HG02852 (cell line): ENCODE measurements around the gene HOMEZ.
A peak's percentile ranks its signal among the peaks of the same experiment; 100 is the strongest.
"Not testable (repeated sequence)": the region's sequence is repeated elsewhere in the genome, so short reads cannot be mapped to it uniquely, and the experiment has no call there.

Experiments
- ATAC-seq: cut with Tn5 transposase; IDR thresholded peaks from one replicate; pipeline ENCODE4 v1.9.1; 2021; ENCODE audit warnings: mild to moderate bottlenecking, moderate library complexity; ENCODE audit not compliant: unreplicated experiment

The HOMEZ gene

GRCh38 chr14:23286020-23286901 is at the start of gene HOMEZ:
TSS of gene HOMEZ (minus strand) at chr14:23286132. CDS start at chr14:23285952, 180 bp downstream.
- peak; percentile 97 for ATAC-seq

- ATAC-seq = no peak
These were observed 49.7 kb upstream of the HOMEZ start for GRCh38 chr14:23335623-23336022.

- no peak for ATAC-seq
These were observed 42.2 kb upstream of the HOMEZ start for GRCh38 chr14:23327947-23328744.

GRCh38 chr14:23326491-23327332 is 40.8 kb upstream of the HOMEZ start:
- no peak for ATAC-seq

- ATAC-seq = not testable (repeated sequence)
These were observed 39.8 kb upstream of the HOMEZ start for GRCh38 chr14:23325746-23326145.

- ATAC-seq = no peak
These were observed 39.1 kb upstream of the HOMEZ start for GRCh38 chr14:23324993-23325392.

GRCh38 chr14:23324455-23324846 is 38.5 kb upstream of the HOMEZ start:
- no peak for ATAC-seq

- ATAC-seq = no peak
These were observed 38.0 kb upstream of the HOMEZ start for GRCh38 chr14:23323838-23324454.

GRCh38 chr14:23322568-23323517 is 36.9 kb upstream of the HOMEZ start:
- no peak for ATAC-seq

GRCh38 chr14:23321572-23322547 is 35.9 kb upstream of the HOMEZ start:
- ATAC-seq = peak; percentile 13

GRCh38 chr14:23320584-23321571 is 34.9 kb upstream of the HOMEZ start, which contains the start of gene PABPN1:
TSS of gene PABPN1 (plus strand) at chr14:23321457. CDS start at chr14:23321470, 13 bp downstream.
- peak; percentile 90 for ATAC-seq

- ATAC-seq = no peak
These were observed 34.0 kb upstream of the HOMEZ start for GRCh38 chr14:23319746-23320583.

- no peak for ATAC-seq
These were observed 30.4 kb upstream of the HOMEZ start for GRCh38 chr14:23316300-23316699.

GRCh38 chr14:23310546-23310945 is 24.6 kb upstream of the HOMEZ start:
- ATAC-seq = no peak

GRCh38 chr14:23308721-23309445 is 23.0 kb upstream of the HOMEZ start:
- ATAC-seq = no peak
